ENCODE data around the gene WDR73. TPM values are rescaled to one million over a fixed set of nuclear protein-coding genes. Genes with fewer than 3 reads are reported as not detected.

Gene WDR73
- total and polyA plus RNA-seq, 9 of the 15 experiments (the other 6 are each of a cell fraction or from before 2014, with no cell fraction given): 9.2 to 25.4 (median 21.7) TPM

GRCh38 chr15:84598993-84599392 lies 55.1 kb downstream of the WDR73 start (continued):
- TF ChIP-seq ZNF717 (CRISPR knock-in tag; IDR thresholded peaks at IDR 0.05) (no peak), SNIP1 (IDR thresholded peaks at IDR 0.05; ENCODE audit: low read depth) (no peak), DEAF1 (CRISPR knock-in tag; IDR thresholded peaks at IDR 0.05) (peak; percentile 61; the same call in 1 of the 2 replicates), TBL1XR1 (IDR thresholded peaks at IDR 0.05; ENCODE audit: low read length in 2 of 2) (peak in 1 of 2 experiments; percentile 33; a peak in 1 of 4 replicates), ZNF133 (CRISPR knock-in tag; IDR thresholded peaks at IDR 0.05) (no peak), SMC3 (conservative IDR thresholded peaks at IDR 0.05; ENCODE audit: insufficient read depth, low read depth, low read length) (peak; percentile 69), REST (IDR thresholded peaks at IDR 0.05; ENCODE audit: borderline replicate concordance) (peak; percentile 79), REST (CRISPR knock-in tag; IDR thresholded peaks at IDR 0.05; ENCODE audit: low read depth) (no peak), CTBP1 (IDR thresholded peaks at IDR 0.05; ENCODE audit: borderline replicate concordance) (peak; percentile 32; the same call in 1 of the 2 replicates), STAG1 (CRISPR knock-in tag; IDR thresholded peaks at IDR 0.05; ENCODE audit: borderline replicate concordance) (peak; percentile 11; the same call in 1 of the 2 replicates), RAD21 (CRISPR knock-in tag; conservative IDR thresholded peaks at IDR 0.05 in 1 of 2, IDR thresholded peaks at IDR 0.05 in 1 of 2) (peak; percentile 69 to 91), MYC (IDR thresholded peaks at IDR 0.05; ENCODE audit: low read depth, low read length) (0 out of 2 replicates have a peak, but pooled peaks have one; percentile 25), MYC (CRISPR knock-in tag; IDR thresholded peaks at IDR 0.05; ENCODE audit: borderline replicate concordance, low read depth) (no peak), FOXK2 (conservative IDR thresholded peaks at IDR 0.05 in 1 of 2, IDR thresholded peaks at IDR 0.05 in 1 of 2; ENCODE audit: low read depth in 2 of 2) (0 out of 4 replicates have a peak, but pooled peaks of 1 of the 2 experiments have one; percentile 11), RB1 (IDR thresholded peaks at IDR 0.05; ENCODE audit: low read depth) (peak; percentile 34; the same call in 1 of the 2 replicates), KDM1A (IDR thresholded peaks at IDR 0.05) (0 out of 4 replicates have a peak, but pooled peaks of 1 of the 2 experiments have one; percentile 26), RCOR1 (IDR thresholded peaks at IDR 0.05; ENCODE audit: borderline replicate concordance in 1 of 2, low read depth in 2 of 2, low read length in 2 of 2) (peak in 1 of 2 experiments; percentile 73; a peak in 1 of 4 replicates), ZNF143 (CRISPR knock-in tag; IDR thresholded peaks at IDR 0.05) (0 out of 2 replicates have a peak, but pooled peaks have one; percentile 13), RNF2 (IDR thresholded peaks at IDR 0.05) (no peak)
